GM23338 (cell line): ENCODE measurements around the gene INSRR. TPM values are rescaled to one million over a fixed set of nuclear protein-coding genes. Genes with fewer than 3 reads are reported as not detected.

Experiments used
- ATAC-seq: fragments of 200-7000 bp; cut with Tn5 transposase; 3 replicates; pipeline ENCODE4 v1.9.1; 2020
- DNase-seq: peaks from one replicate; pipeline ENCODE4 v3.0.0-alpha.2; 2015; ENCODE audit warnings: low spot score
- H2AFZ ChIP-seq: fragments of 200-600 bp; sonication (generic); 2 replicates; pipeline ENCODE4 v1.8.0; 2016; ENCODE audit warnings: antibody characterized with exemption, mild to moderate bottlenecking, moderate library complexity
- H3F3A ChIP-seq: fragments of 200-600 bp; sonication (generic); replicated peaks from 2 replicates; pipeline ENCODE4 v1.8.0; 2017; ENCODE audit warnings: antibody characterized with exemption, mixed run types, low read depth
- H3K27ac ChIP-seq: fragments of 200-600 bp; sonication (generic); 2 replicates; pipeline ENCODE4 v1.6.1; 2016; ENCODE audit warnings: low read depth
- H3K27me3 ChIP-seq: fragments of 200-600 bp; sonication (generic); 2 replicates; pipeline ENCODE4 v1.8.0; 2016; ENCODE audit warnings: mild to moderate bottlenecking, mixed run types, moderate library complexity; ENCODE audit not compliant: insufficient read depth
- H3K36me3 ChIP-seq: fragments of 200-600 bp; sonication (generic); 2 replicates; pipeline ENCODE4 v1.8.0; 2016; ENCODE audit warnings: mild to moderate bottlenecking; ENCODE audit not compliant: insufficient read depth
- H3K4me1 ChIP-seq: fragments of 200-600 bp; sonication (generic); 2 replicates; pipeline ENCODE4 v1.8.0; 2016; ENCODE audit warnings: mild to moderate bottlenecking, moderate library complexity; ENCODE audit not compliant: insufficient read depth
- H3K4me2 ChIP-seq: fragments of 200-600 bp; sonication (generic); 2 replicates; pipeline ENCODE4 v1.7.1; 2017; ENCODE audit warnings: mixed run types
- H3K4me3 ChIP-seq: fragments of 200-600 bp; sonication (generic); 2 replicates; pipeline ENCODE4 v1.6.1; 2016; ENCODE audit warnings: mixed run types
- H3K79me2 ChIP-seq: fragments of 200-600 bp; sonication (generic); replicated peaks from 2 replicates; pipeline ENCODE4 v1.8.0; 2017; ENCODE audit warnings: mild to moderate bottlenecking; ENCODE audit not compliant: insufficient read depth
- H3K9me2 ChIP-seq: fragments of 200-600 bp; sonication (generic); 2 replicates; pipeline ENCODE4 v1.8.0; 2017; ENCODE audit not compliant: insufficient read depth
- H4K20me1 ChIP-seq: fragments of 200-600 bp; sonication (generic); replicated peaks from 2 replicates; pipeline ENCODE4 v1.8.0; 2017; ENCODE audit warnings: mild to moderate bottlenecking; ENCODE audit not compliant: insufficient read depth
- H3K27ac Mint-ChIP-seq: 2 replicates; pipeline ENCODE4 v1.8.0; 2020; ENCODE audit warnings: inconsistent platforms, mild to moderate bottlenecking, moderate library complexity, mixed read lengths
- H3K27me3 Mint-ChIP-seq: 3 replicates; pipeline ENCODE4 v1.8.0; 2022; ENCODE audit warnings: low read depth, mild to moderate bottlenecking, moderate library complexity, mixed read lengths, inconsistent platforms; ENCODE audit not compliant: insufficient read depth, poor library complexity
- H3K36me3 Mint-ChIP-seq: 3 replicates; pipeline ENCODE4 v1.8.0; 2021; ENCODE audit warnings: low read depth, mild to moderate bottlenecking, inconsistent platforms, moderate library complexity, mixed read lengths
- H3K4me1 Mint-ChIP-seq: 3 replicates; pipeline ENCODE4 v1.8.0; 2020; ENCODE audit warnings: mild to moderate bottlenecking, inconsistent platforms, mixed read lengths
- H3K4me3 Mint-ChIP-seq: 3 replicates; pipeline ENCODE4 v1.8.0; 2021; ENCODE audit warnings: moderate library complexity, mild to moderate bottlenecking, inconsistent platforms, mixed read lengths
- H3K9me3 Mint-ChIP-seq: 3 replicates; pipeline ENCODE4 v1.8.0; 2020; ENCODE audit warnings: moderate library complexity, mild to moderate bottlenecking, inconsistent platforms, mixed read lengths
- POLR2AphosphoS5 ChIP-seq: IDR thresholded peaks from 2 replicates; pipeline ENCODE4 v1.6.1; 2016; ENCODE audit warnings: antibody characterized with exemption, low read depth
- polyA plus RNA-seq: library from polyadenylated mRNA; unstranded; fragments of >200 nt; fragmentation: Nextera tagmentation; extraction: Ambion mirVana; gene quantifications from 2 replicates; pipeline ENCODE4 v1.2.1, GENCODE V29; 2016
- total RNA-seq: library from RNA; depleted of rRNA; stranded (reverse); fragments of >200 nt; shearing (Covaris generic); gene quantifications from 2 replicates; pipeline ENCODE4 v1.2.3, GENCODE V29; 2014
- TF ChIP-seq, protein P1 (sequence below): fragments of 250-450 bp; sonication (Bioruptor Pico); IDR thresholded peaks from 2 replicates; pipeline ENCODE4 v1.5.0; 2020; ENCODE audit warnings: mild to moderate bottlenecking, moderate library complexity
- TF ChIP-seq, protein P2 (sequence below), 2 experiments: fragments of 200-600 bp in 1 of 2; sonication (generic) in 1 of 2; conservative IDR thresholded peaks; 2 replicates each; pipeline versions ENCODE4 v1.5.1 to v1.6.1; 2016 to 2017; ENCODE audit warnings: antibody characterized with exemption in 2 of 2, low read depth in 2 of 2, mild to moderate bottlenecking in 2 of 2, moderate library complexity in 1 of 2

INSRR gene
- total and polyA plus RNA-seq, 2 experiments from 2014 or later: not detected

DNA sequence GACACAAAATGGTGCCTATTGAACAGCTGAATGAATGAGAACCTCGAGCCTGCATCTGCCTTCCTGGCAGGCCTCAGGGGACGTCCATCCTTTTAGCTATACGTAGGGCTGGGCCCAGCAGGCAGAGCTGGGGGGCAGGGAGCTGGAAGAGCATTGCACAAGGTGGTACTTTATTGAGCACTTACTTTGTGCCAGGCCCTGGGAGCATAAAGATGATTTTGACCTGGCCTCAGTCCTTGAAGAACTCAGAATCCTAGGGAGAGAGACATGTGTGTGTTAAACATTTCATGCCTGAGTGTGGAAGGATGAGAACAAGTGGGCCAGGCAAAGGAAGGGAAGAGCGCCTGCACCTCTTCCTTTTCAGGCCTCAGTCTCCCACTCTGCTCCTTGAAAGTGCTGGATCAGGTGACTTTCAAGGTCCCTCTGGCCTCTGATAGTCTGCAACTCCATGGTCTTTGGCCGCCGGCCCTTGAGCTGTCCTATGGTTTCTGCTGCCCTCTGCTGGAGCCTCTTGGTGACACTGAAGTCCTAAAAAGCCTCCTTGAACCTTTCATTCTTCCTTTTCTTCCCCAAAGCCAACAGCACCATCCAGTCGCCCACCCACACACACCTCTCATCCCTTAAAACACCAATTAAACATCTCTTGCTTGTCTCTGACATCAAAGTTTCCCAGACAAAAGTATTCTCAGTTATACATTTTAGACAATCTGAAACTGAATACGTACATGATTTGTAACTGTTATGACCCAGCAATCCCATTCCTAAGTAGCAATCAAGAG, 31.1 kb upstream of the INSRR start:
- peaks cover 78% of the 10 kb centered on the region for H3K27me3 ChIP-seq
- H2AFZ ChIP-seq: peak overlapping the region; percentile 90; the same call in 1 of the 2 replicates
- H3K36me3 ChIP-seq: no peaks in the 10 kb centered on the region
- Mint-ChIP-seq H3K4me3 (no peak overlapping the region), H3K4me1 (peaks cover 35% of the 10 kb centered on the region), H3K27me3 (peaks cover 62% of the 10 kb centered on the region), H3K27ac (no peak overlapping the region), H3K36me3 (no peaks in the 10 kb centered on the region; the same call in 2 of the 3 replicates), H3K9me3 (no peaks in the 10 kb centered on the region)
- H3K4me3 ChIP-seq: no peak overlapping the region
- H3K79me2 ChIP-seq: no peaks in the 10 kb centered on the region
- no peaks in the 10 kb centered on the region for H3F3A ChIP-seq
- peak; percentile 17 for ATAC-seq
- H3K4me1 ChIP-seq: peaks cover 13% of the 10 kb centered on the region; the same call in 1 of the 2 replicates
- DNase-seq: peak; percentile 96
- no peak overlapping the region for H3K27ac ChIP-seq
- H3K4me2 ChIP-seq: no peak overlapping the region
- H4K20me1 ChIP-seq: no peaks in the 10 kb centered on the region; the same call in 1 of the 2 replicates
- 0 out of 2 replicates have a peak, but pooled peaks have one; percentile 25 for TF ChIP-seq POLR2AphosphoS5
- TF ChIP-seq, protein P1, sequence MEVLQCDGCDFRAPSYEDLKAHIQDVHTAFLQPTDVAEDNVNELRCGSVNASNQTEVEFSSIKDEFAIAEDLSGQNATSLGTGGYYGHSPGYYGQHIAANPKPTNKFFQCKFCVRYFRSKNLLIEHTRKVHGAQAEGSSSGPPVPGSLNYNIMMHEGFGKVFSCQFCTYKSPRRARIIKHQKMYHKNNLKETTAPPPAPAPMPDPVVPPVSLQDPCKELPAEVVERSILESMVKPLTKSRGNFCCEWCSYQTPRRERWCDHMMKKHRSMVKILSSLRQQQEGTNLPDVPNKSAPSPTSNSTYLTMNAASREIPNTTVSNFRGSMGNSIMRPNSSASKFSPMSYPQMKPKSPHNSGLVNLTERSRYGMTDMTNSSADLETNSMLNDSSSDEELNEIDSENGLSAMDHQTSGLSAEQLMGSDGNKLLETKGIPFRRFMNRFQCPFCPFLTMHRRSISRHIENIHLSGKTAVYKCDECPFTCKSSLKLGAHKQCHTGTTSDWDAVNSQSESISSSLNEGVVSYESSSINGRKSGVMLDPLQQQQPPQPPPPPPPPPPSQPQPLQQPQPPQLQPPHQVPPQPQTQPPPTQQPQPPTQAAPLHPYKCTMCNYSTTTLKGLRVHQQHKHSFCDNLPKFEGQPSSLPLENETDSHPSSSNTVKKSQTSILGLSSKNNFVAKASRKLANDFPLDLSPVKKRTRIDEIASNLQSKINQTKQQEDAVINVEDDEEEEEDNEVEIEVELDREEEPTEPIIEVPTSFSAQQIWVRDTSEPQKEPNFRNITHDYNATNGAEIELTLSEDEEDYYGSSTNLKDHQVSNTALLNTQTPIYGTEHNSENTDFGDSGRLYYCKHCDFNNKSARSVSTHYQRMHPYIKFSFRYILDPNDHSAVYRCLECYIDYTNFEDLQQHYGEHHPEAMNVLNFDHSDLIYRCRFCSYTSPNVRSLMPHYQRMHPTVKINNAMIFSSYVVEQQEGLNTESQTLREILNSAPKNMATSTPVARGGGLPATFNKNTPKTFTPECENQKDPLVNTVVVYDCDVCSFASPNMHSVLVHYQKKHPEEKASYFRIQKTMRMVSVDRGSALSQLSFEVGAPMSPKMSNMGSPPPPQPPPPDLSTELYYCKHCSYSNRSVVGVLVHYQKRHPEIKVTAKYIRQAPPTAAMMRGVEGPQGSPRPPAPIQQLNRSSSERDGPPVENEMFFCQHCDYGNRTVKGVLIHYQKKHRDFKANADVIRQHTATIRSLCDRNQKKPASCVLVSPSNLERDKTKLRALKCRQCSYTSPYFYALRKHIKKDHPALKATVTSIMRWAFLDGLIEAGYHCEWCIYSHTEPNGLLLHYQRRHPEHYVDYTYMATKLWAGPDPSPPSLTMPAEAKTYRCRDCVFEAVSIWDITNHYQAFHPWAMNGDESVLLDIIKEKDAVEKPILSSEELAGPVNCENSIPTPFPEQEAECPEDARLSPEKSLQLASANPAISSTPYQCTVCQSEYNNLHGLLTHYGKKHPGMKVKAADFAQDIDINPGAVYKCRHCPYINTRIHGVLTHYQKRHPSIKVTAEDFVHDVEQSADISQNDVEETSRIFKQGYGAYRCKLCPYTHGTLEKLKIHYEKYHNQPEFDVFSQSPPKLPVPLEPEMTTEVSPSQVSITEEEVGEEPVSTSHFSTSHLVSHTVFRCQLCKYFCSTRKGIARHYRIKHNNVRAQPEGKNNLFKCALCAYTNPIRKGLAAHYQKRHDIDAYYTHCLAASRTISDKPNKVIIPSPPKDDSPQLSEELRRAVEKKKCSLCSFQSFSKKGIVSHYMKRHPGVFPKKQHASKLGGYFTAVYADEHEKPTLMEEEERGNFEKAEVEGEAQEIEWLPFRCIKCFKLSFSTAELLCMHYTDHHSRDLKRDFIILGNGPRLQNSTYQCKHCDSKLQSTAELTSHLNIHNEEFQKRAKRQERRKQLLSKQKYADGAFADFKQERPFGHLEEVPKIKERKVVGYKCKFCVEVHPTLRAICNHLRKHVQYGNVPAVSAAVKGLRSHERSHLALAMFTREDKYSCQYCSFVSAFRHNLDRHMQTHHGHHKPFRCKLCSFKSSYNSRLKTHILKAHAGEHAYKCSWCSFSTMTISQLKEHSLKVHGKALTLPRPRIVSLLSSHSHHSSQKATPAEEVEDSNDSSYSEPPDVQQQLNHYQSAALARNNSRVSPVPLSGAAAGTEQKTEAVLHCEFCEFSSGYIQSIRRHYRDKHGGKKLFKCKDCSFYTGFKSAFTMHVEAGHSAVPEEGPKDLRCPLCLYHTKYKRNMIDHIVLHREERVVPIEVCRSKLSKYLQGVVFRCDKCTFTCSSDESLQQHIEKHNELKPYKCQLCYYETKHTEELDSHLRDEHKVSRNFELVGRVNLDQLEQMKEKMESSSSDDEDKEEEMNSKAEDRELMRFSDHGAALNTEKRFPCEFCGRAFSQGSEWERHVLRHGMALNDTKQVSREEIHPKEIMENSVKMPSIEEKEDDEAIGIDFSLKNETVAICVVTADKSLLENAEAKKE (CRISPR knock-in tag): no peak
- TF ChIP-seq, protein P2, sequence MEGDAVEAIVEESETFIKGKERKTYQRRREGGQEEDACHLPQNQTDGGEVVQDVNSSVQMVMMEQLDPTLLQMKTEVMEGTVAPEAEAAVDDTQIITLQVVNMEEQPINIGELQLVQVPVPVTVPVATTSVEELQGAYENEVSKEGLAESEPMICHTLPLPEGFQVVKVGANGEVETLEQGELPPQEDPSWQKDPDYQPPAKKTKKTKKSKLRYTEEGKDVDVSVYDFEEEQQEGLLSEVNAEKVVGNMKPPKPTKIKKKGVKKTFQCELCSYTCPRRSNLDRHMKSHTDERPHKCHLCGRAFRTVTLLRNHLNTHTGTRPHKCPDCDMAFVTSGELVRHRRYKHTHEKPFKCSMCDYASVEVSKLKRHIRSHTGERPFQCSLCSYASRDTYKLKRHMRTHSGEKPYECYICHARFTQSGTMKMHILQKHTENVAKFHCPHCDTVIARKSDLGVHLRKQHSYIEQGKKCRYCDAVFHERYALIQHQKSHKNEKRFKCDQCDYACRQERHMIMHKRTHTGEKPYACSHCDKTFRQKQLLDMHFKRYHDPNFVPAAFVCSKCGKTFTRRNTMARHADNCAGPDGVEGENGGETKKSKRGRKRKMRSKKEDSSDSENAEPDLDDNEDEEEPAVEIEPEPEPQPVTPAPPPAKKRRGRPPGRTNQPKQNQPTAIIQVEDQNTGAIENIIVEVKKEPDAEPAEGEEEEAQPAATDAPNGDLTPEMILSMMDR (conservative IDR thresholded peaks at IDR 0.05; ENCODE audit: low read depth in 2 of 2): peak; percentile 89 to 97
- H3K9me2 ChIP-seq: no peaks in the 10 kb centered on the region
